HepG2 (cell line): ENCODE results near the gene SKI. TPM values are rescaled to one million over a fixed set of nuclear protein-coding genes. Genes with fewer than 3 reads are reported as not detected.

Source experiments
- ATAC-seq: fragments of 200-7000 bp; cut with Tn5 transposase; 3 replicates; pipeline ENCODE4 v1.9.1; 2020; ENCODE audit warnings: mild to moderate bottlenecking, moderate library complexity
- BruUV-seq: library from RNA; stranded (reverse); fragments of 400-500 nt; replicated peaks from 2 replicates; lab custom pipeline; 2021; lab: Mats Ljungman, UMichigan
- CTCF ChIA-PET: fragments of 300-600 bp; formaldehyde crosslinking; extraction: SDS; loops from one replicate; lab custom pipeline; 2021; ENCODE audit warnings: low total read pairs, inconsistent platforms, low intra/inter-chr PET ratio; lab: Yijun Ruan, JAX
- POLR2A ChIA-PET: fragments of 350-600 bp; sonication (Branson Sonifier 250); formaldehyde crosslinking; loops from one replicate; lab custom pipeline; 2020; ENCODE audit warnings: antibody characterized with exemption, inconsistent platforms; lab: Yijun Ruan, JAX
- DNase-seq: peaks from one replicate; pipeline ENCODE4 v3.0.0-alpha.2; 2015; ENCODE audit warnings: low spot score
- FAIRE-seq: peaks from 3 replicates; lab custom pipeline; 2011; peaks lifted over from hg19 to GRCh38; lab: Jason Lieb, UNC
- H2AFZ ChIP-seq: one replicate; pipeline ENCODE4 v1.6.1; 2011; ENCODE audit warnings: low read length, inconsistent platforms
- H3K27ac ChIP-seq: fragments of 300-600 bp; 3 replicates; pipeline ENCODE4 v1.8.0; 2011; ENCODE audit warnings: mixed run types, mild to moderate bottlenecking, mixed read lengths, low read length, inconsistent platforms; ENCODE audit not compliant: insufficient read depth; ENCODE audit errors: extremely low read length
- H3K27me3 ChIP-seq, 2 experiments: fragments of 200-600 bp in 1 of 2; 2 replicates in 1 of 2; 3 replicates in 1 of 2; pipeline versions ENCODE4 v1.6.0 to v1.8.0; 2011; ENCODE audit warnings: low read length in 2 of 2, mild to moderate bottlenecking in 2 of 2, moderate library complexity in 2 of 2, inconsistent platforms in 1 of 2; ENCODE audit not compliant: insufficient read depth in 2 of 2, control insufficient read depth in 1 of 2
- H3K36me3 ChIP-seq, 2 experiments: fragments of 200-600 bp in 1 of 2; replicated peaks in 1 of 2; 2 replicates in 1 of 2; 3 replicates in 1 of 2; pipeline versions ENCODE4 v1.5.1 to v1.8.0; 2011; ENCODE audit warnings: low read length in 2 of 2, inconsistent platforms in 1 of 2; ENCODE audit not compliant: insufficient read depth in 2 of 2, control insufficient read depth in 1 of 2
- H3K4me1 ChIP-seq: 2 replicates; pipeline ENCODE4 v1.5.1; 2012; ENCODE audit warnings: low read length, inconsistent platforms; ENCODE audit not compliant: insufficient read depth
- H3K4me2 ChIP-seq: 2 replicates; pipeline ENCODE4 v1.6.0; 2011; ENCODE audit warnings: low read depth, low read length, inconsistent platforms
- H3K4me3 ChIP-seq, 3 experiments: fragments of 200-600 bp in 1 of 3; sonication (generic), shearing (Covaris generic) in 1 of 3; replicated peaks in 1 of 3; 2 replicates each; pipeline ENCODE4 v1.5.1; 2011 to 2016; ENCODE audit warnings: low read length in 3 of 3, inconsistent platforms in 2 of 3, low read depth in 2 of 3, mild to moderate bottlenecking in 2 of 3, control low read depth in 1 of 3, mixed read lengths in 1 of 3; ENCODE audit not compliant: insufficient read depth in 1 of 3
- H3K79me2 ChIP-seq: one replicate; pipeline ENCODE4 v1.6.1; 2011; ENCODE audit warnings: low read length, inconsistent platforms; ENCODE audit not compliant: insufficient read depth
- H3K9ac ChIP-seq: 2 replicates; pipeline ENCODE4 v1.6.0; 2011; ENCODE audit warnings: mild to moderate bottlenecking, low read depth, low read length, inconsistent platforms; ENCODE audit not compliant: insufficient read depth
- H3K9me3 ChIP-seq: 2 replicates; pipeline ENCODE4 v1.5.1; 2012; ENCODE audit warnings: mild to moderate bottlenecking, low read length
- H4K20me1 ChIP-seq: 2 replicates; pipeline ENCODE4 v1.6.0; 2011; ENCODE audit warnings: inconsistent platforms, mild to moderate bottlenecking, low read length, moderate library complexity; ENCODE audit not compliant: insufficient read depth
- CENPX ChIP-seq: sonication (generic); formaldehyde crosslinking; IDR thresholded peaks from 2 replicates; pipeline ENCODE4 v1.9.0; 2021; ENCODE audit warnings: mild to moderate bottlenecking, missing genetic modification reagents, moderate library complexity
- MIER2 ChIP-seq: IDR thresholded peaks from 2 replicates; pipeline ENCODE4 v1.6.1; 2016; ENCODE audit warnings: missing biosample characterization, missing genetic modification reagents
- ZBTB1 ChIP-seq: sonication (generic); formaldehyde crosslinking; IDR thresholded peaks from 2 replicates; pipeline ENCODE4 v1.4.0; 2020; ENCODE audit warnings: missing genetic modification reagents, borderline replicate concordance
- ZNF251 ChIP-seq: sonication (generic); formaldehyde crosslinking; IDR thresholded peaks from 2 replicates; pipeline ENCODE4 v1.9.0; 2021; ENCODE audit warnings: mild to moderate bottlenecking, missing genetic modification reagents
- ZNF776 ChIP-seq: sonication (generic); formaldehyde crosslinking; IDR thresholded peaks from 2 replicates; pipeline ENCODE4 v1.4.0; 2020; ENCODE audit warnings: mild to moderate bottlenecking, missing genetic modification reagents
- ZNF816 ChIP-seq: sonication (generic); formaldehyde crosslinking; IDR thresholded peaks from 2 replicates; pipeline ENCODE4 v1.8.0; 2022; ENCODE audit warnings: missing genetic modification reagents, mild to moderate bottlenecking, borderline replicate concordance
- WGBS: methylation state at CpG from one replicate; pipeline ENCODE4 v1.1.6; 2017; ENCODE audit warnings: low lambda C conversion rate; 5-methylcytosine and 5-hydroxymethylcytosine counted together
- in situ Hi-C: cut with HindIII; loops from 2 replicates; pipeline ENCODE4 v1.10.0; 2017; ENCODE audit warnings: low pct_unique_long_range_greater_than_20kb; ENCODE audit not compliant: extremely low pct_ligation_motif_present
- intact Hi-C: fragments of 100-400 bp; cut with micrococcal nuclease; formaldehyde crosslinking; loops from one replicate; pipeline ENCODE4 v1.10.0; 2022; ENCODE audit not compliant: unreplicated experiment
- polyA plus RNA-seq, 8 experiments: library from polyadenylated mRNA; depleted of rRNA in 3 of 8; stranded (reverse) in 7 of 8; unstranded in 1 of 8; fragments of >200 nt; fragmentation: Illumina TruSeq in 4 of 8; extraction: Trizol in 4 of 8; gene quantifications; 2 replicates each; pipeline versions ENCODE4 v1.2.1 to v1.2.3, GENCODE V29; 2011 to 2016; ENCODE audit warnings: low read depth in 4 of 8, missing spikeins in 1 of 8, mixed read lengths in 1 of 8; ENCODE audit not compliant: insufficient read depth in 1 of 8
- total RNA-seq, 5 experiments: library from RNA; depleted of rRNA; stranded (reverse); fragments of >200 nt; fragmentation: Illumina TruSeq; extraction: Trizol; gene quantifications; 2 replicates each; pipeline ENCODE4 v1.2.3, GENCODE V29; 2016; ENCODE audit warnings: low read depth in 1 of 5
- TF ChIP-seq, protein P1 (sequence below): sonication (generic); formaldehyde crosslinking; IDR thresholded peaks from 2 replicates; pipeline ENCODE4 v1.4.0; 2020; ENCODE audit warnings: mild to moderate bottlenecking, missing genetic modification reagents, borderline replicate concordance
- TF ChIP-seq, protein P2 (sequence below): sonication (generic); formaldehyde crosslinking; IDR thresholded peaks from 2 replicates; pipeline ENCODE4 v1.4.0; 2020; ENCODE audit warnings: missing genetic modification reagents

The SKI gene
- total and polyA plus RNA-seq, 2 of the 13 experiments (the other 11 are each of a cell fraction or from before 2014, with no cell fraction given) = 4.7 to 6.9 TPM

DNA sequence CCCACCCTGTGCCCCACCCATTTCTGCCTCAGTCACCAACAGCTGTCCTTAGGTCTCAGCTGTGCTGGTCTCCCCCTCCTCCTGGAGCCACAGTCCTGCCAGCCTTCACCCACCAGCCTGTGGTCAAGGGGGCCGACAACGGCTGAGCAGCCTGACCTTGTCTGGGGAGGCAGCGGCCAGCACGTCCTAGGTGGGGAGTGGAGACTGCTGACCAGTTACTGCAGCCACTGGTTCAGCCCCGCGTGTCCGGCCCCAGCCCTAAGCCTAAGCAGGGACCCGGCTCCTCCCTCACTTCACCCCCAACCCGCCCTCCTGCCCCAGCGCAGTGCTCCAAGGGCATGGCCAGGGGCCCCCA is 84.0 kb downstream of the SKI start:
- POLR2A ChIA-PET = interaction anchor here (0.8 to 2.4 kb wide), 7 partner anchors 62 to 123 kb away, joined by 3 to 8 read pairs (median 4); partner anchors contain the start of genes FAAP20, MORN1 and RER1
- in situ Hi-C loops = loop anchor here (5.0 kb wide), 1 partner anchor 120 kb away; the partner anchor contains the start of gene FAAP20

More for the DNA sequence above, 84.0 kb downstream of the SKI start:
- WGBS = no CpG with 5 or more reads among the region's 10 CpGs
- Histone ChIP-seq H3K4me2 (peak overlapping the region; percentile 79), H3K9me3 (no peaks in the 10 kb centered on the region), H3K27ac (no peak overlapping the region), H4K20me1 (no peaks in the 10 kb centered on the region), H3K9ac (no peak overlapping the region), H3K4me1 (peaks cover 74% of the 10 kb centered on the region)
- intact Hi-C loops = loop anchor here (5.0 kb wide), 1 partner anchor 70 kb away; no protein-coding TSS in a partner anchor
- peak; percentile 4 for ATAC-seq
- DNase-seq = no peak
- no TSS peak for BruUV-seq
- CTCF ChIA-PET = no interaction called here
- TF ChIP-seq MIER2 = no peak
- no peak for TF ChIP-seq ZBTB1 (CRISPR knock-in tag)
- TF ChIP-seq CENPX (CRISPR knock-in tag) = no peak
- TF ChIP-seq ZNF816 = no peak
- TF ChIP-seq, protein P1, sequence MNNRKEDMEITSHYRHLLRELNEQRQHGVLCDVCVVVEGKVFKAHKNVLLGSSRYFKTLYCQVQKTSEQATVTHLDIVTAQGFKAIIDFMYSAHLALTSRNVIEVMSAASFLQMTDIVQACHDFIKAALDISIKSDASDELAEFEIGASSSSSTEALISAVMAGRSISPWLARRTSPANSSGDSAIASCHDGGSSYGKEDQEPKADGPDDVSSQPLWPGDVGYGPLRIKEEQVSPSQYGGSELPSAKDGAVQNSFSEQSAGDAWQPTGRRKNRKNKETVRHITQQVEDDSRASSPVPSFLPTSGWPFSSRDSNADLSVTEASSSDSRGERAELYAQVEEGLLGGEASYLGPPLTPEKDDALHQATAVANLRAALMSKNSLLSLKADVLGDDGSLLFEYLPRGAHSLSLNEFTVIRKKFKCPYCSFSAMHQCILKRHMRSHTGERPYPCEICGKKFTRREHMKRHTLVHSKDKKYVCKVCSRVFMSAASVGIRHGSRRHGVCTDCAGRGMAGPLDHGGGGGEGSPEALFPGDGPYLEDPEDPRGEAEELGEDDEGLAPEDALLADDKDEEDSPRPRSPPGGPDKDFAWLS (CRISPR knock-in tag) = 0 out of 2 replicates have a peak, but pooled peaks have one; percentile 68
- TF ChIP-seq ZNF776 = 0 out of 2 replicates have a peak, but pooled peaks have one; percentile 29
- TF ChIP-seq, protein P2, sequence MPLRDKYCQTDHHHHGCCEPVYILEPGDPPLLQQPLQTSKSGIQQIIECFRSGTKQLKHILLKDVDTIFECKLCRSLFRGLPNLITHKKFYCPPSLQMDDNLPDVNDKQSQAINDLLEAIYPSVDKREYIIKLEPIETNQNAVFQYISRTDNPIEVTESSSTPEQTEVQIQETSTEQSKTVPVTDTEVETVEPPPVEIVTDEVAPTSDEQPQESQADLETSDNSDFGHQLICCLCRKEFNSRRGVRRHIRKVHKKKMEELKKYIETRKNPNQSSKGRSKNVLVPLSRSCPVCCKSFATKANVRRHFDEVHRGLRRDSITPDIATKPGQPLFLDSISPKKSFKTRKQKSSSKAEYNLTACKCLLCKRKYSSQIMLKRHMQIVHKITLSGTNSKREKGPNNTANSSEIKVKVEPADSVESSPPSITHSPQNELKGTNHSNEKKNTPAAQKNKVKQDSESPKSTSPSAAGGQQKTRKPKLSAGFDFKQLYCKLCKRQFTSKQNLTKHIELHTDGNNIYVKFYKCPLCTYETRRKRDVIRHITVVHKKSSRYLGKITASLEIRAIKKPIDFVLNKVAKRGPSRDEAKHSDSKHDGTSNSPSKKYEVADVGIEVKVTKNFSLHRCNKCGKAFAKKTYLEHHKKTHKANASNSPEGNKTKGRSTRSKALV (CRISPR knock-in tag) = no peak
- no peak for TF ChIP-seq ZNF251 (CRISPR knock-in tag)
- TF ChIP-seq, all 625 proteins: peak for 2
- Histone ChIP-seq H2AFZ (no peak overlapping the region), H3K36me3 (peaks cover 2 to 14% of the 10 kb centered on the region in 2 experiments; a peak in 4 of 5 replicates), H3K4me3 (peak overlapping the region in 2 of 3 experiments; percentile 18 to 75; a peak in 3 of 6 replicates), H3K27me3 (peaks cover 0 to 9% of the 10 kb centered on the region in 2 experiments; a peak in 2 of 5 replicates), H3K79me2 (no peaks in the 10 kb centered on the region)
- no peak for FAIRE-seq
